ENCODE results near the gene PDE6G. TPM values are rescaled to one million over a fixed set of nuclear protein-coding genes. Genes with fewer than 3 reads are reported as not detected.

Gene PDE6G
- total and polyA plus RNA-seq, 2 of the 13 experiments (the other 11 are each of a cell fraction or from before 2014, with no cell fraction given) = 1.4 to 6.7 TPM

DNA sequence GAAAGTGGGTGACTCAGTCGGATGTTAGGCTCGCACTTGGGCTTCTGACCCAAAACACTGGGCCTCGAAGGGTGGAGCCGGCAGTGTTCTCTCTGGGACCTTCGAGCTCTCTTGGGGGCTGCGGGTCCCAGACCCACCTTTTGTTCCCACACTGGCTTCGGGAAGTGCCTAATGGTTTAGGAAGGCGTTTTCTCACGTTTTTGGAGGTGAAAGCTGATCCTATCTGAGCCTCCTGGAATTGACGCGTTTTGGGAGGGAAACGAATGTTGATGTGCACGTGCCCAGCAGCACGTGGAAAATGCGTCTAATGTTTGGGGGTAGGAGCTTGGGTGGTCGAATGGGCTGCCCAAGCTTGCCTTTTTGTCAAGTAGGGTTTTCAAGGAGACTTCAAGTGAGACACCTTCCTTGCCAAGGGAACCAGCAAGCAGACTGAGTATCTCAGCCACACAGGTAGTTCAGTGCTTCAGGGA lies 28.1 kb upstream of the PDE6G start (continued):
- TF ChIP-seq ZNF564 (CRISPR knock-in tag; IDR thresholded peaks at IDR 0.05) (no peak), ZKSCAN8 (CRISPR knock-in tag; IDR thresholded peaks at IDR 0.05; ENCODE audit: borderline replicate concordance) (no peak), ZNF17 (CRISPR knock-in tag; IDR thresholded peaks at IDR 0.05) (no peak), NR2F6 (IDR thresholded peaks at IDR 0.05) (no peak), NR2F6 (CRISPR knock-in tag; IDR thresholded peaks at IDR 0.05) (no peak), ZNF451 (CRISPR knock-in tag; IDR thresholded peaks at IDR 0.05) (0 out of 2 replicates have a peak, but pooled peaks have one; percentile 1), ZNF556 (CRISPR knock-in tag; IDR thresholded peaks at IDR 0.05; ENCODE audit: borderline replicate concordance) (no peak), TBX2 (CRISPR knock-in tag; IDR thresholded peaks at IDR 0.05; ENCODE audit: borderline replicate concordance) (no peak), ZNF207 (IDR thresholded peaks at IDR 0.05; ENCODE audit: borderline replicate concordance) (no peak), MYC (CRISPR knock-in tag; IDR thresholded peaks at IDR 0.05; ENCODE audit: borderline replicate concordance) (0 out of 2 replicates have a peak, but pooled peaks have one; percentile 42), MEIS1 (CRISPR knock-in tag; IDR thresholded peaks at IDR 0.05; ENCODE audit: borderline replicate concordance) (no peak), ZNF772 (CRISPR knock-in tag; IDR thresholded peaks at IDR 0.05) (no peak), SSRP1 (CRISPR knock-in tag; IDR thresholded peaks at IDR 0.05) (0 out of 2 replicates have a peak, but pooled peaks have one; percentile 7), SRF (IDR thresholded peaks at IDR 0.05; ENCODE audit: low read depth, low read length) (no peak), EP300 (IDR thresholded peaks at IDR 0.05; ENCODE audit: low read depth in 2 of 2, low read length in 2 of 2) (no peak), EP300 (CRISPR knock-in tag; IDR thresholded peaks at IDR 0.05; ENCODE audit: borderline replicate concordance) (no peak; the same call in 1 of the 2 replicates)
- TF ChIP-seq, protein P1, sequence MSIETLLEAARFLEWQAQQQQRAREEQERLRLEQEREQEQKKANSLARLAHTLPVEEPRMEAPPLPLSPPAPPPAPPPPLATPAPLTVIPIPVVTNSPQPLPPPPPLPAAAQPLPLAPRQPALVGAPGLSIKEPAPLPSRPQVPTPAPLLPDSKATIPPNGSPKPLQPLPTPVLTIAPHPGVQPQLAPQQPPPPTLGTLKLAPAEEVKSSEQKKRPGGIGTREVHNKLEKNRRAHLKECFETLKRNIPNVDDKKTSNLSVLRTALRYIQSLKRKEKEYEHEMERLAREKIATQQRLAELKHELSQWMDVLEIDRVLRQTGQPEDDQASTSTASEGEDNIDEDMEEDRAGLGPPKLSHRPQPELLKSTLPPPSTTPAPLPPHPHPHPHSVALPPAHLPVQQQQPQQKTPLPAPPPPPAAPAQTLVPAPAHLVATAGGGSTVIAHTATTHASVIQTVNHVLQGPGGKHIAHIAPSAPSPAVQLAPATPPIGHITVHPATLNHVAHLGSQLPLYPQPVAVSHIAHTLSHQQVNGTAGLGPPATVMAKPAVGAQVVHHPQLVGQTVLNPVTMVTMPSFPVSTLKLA (IDR thresholded peaks at IDR 0.05) = peak; percentile 72
- TF ChIP-seq, protein P2, sequence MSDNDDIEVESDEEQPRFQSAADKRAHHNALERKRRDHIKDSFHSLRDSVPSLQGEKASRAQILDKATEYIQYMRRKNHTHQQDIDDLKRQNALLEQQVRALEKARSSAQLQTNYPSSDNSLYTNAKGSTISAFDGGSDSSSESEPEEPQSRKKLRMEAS (IDR thresholded peaks at IDR 0.05) = peak; percentile 82
- TF ChIP-seq, protein P3, sequence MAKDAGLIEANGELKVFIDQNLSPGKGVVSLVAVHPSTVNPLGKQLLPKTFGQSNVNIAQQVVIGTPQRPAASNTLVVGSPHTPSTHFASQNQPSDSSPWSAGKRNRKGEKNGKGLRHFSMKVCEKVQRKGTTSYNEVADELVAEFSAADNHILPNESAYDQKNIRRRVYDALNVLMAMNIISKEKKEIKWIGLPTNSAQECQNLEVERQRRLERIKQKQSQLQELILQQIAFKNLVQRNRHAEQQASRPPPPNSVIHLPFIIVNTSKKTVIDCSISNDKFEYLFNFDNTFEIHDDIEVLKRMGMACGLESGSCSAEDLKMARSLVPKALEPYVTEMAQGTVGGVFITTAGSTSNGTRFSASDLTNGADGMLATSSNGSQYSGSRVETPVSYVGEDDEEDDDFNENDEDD (CRISPR knock-in tag; IDR thresholded peaks at IDR 0.05; ENCODE audit: borderline replicate concordance) = peak; percentile 80
- TF ChIP-seq, protein P4, sequence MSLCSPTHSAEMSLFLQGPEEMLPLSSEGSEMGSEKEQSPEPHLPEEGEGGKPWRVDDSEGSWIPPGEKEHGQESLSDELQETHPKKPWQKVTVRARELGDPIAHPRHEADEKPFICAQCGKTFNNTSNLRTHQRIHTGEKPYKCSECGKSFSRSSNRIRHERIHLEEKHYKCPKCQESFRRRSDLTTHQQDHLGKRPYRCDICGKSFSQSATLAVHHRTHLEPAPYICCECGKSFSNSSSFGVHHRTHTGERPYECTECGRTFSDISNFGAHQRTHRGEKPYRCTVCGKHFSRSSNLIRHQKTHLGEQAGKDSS (CRISPR knock-in tag; IDR thresholded peaks at IDR 0.05; ENCODE audit: borderline replicate concordance, low read depth) = no peak
- TF ChIP-seq, protein P5, sequence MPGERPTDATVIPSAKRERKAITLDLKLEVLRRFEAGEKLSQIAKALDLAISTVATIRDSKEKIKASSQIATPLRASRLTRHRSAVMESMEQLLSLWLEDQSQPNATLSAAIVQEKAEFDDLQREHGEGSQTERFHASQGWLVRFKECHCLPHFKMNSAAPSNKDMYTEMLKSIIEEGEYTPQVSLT (CRISPR knock-in tag; IDR thresholded peaks at IDR 0.05; ENCODE audit: borderline replicate concordance, low read depth) = no peak
- TF ChIP-seq, protein P6, sequence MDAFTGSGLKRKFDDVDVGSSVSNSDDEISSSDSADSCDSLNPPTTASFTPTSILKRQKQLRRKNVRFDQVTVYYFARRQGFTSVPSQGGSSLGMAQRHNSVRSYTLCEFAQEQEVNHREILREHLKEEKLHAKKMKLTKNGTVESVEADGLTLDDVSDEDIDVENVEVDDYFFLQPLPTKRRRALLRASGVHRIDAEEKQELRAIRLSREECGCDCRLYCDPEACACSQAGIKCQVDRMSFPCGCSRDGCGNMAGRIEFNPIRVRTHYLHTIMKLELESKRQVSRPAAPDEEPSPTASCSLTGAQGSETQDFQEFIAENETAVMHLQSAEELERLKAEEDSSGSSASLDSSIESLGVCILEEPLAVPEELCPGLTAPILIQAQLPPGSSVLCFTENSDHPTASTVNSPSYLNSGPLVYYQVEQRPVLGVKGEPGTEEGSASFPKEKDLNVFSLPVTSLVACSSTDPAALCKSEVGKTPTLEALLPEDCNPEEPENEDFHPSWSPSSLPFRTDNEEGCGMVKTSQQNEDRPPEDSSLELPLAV (CRISPR knock-in tag; conservative IDR thresholded peaks at IDR 0.05; ENCODE audit: low read depth) = no peak
- TF ChIP-seq, protein P7, sequence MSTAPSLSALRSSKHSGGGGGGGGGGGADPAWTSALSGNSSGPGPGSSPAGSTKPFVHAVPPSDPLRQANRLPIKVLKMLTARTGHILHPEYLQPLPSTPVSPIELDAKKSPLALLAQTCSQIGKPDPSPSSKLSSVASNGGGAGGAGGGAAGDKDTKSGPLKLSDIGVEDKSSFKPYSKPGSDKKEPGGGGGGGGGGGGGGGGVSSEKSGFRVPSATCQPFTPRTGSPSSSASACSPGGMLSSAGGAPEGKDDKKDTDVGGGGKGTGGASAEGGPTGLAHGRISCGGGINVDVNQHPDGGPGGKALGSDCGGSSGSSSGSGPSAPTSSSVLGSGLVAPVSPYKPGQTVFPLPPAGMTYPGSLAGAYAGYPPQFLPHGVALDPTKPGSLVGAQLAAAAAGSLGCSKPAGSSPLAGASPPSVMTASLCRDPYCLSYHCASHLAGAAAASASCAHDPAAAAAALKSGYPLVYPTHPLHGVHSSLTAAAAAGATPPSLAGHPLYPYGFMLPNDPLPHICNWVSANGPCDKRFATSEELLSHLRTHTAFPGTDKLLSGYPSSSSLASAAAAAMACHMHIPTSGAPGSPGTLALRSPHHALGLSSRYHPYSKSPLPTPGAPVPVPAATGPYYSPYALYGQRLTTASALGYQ (CRISPR knock-in tag; IDR thresholded peaks at IDR 0.05) = no peak
